Natural killer cell (primary cell): Measurements from ENCODE around the gene SLC24A3. TPM values are rescaled to one million over a fixed set of nuclear protein-coding genes. Genes with fewer than 3 reads are reported as not detected.
A peak's percentile ranks its signal among the peaks of the same experiment; 100 is the strongest.

ENCODE experiments used
- ATAC-seq, 3 donors: fragments of 150-1000 bp in 2 of 3; fragments of 200-7000 bp in 1 of 3; cut with Tn5 transposase; 1 replicate in 1 of 3; 2 replicates in 2 of 3; pipeline ENCODE4 v1.10.0; 2021; ENCODE audit warnings: mild to moderate bottlenecking in 2 of 3, moderate library complexity in 2 of 3
- DNase-seq, 2 donors: peaks; one replicate each; pipeline versions ENCODE4 v3.0.0 to v3.0.0-alpha.2; 2013 to 2021; ENCODE audit warnings: mixed read lengths in 1 of 2
- H3K27ac ChIP-seq: one replicate; pipeline ENCODE4 v1.5.1; 2013; ENCODE audit warnings: mild to moderate bottlenecking, low read length
- H3K27me3 ChIP-seq: one replicate; pipeline ENCODE4 v1.6.1; 2013; ENCODE audit warnings: low read length; ENCODE audit not compliant: control insufficient read depth, insufficient read depth
- H3K36me3 ChIP-seq: one replicate; pipeline ENCODE4 v1.6.1; 2013; ENCODE audit warnings: low read length; ENCODE audit not compliant: control insufficient read depth, insufficient read depth
- H3K4me1 ChIP-seq: one replicate; pipeline ENCODE4 v1.6.1; 2013; ENCODE audit warnings: low read length; ENCODE audit not compliant: control insufficient read depth, insufficient read depth
- H3K4me3 ChIP-seq: one replicate; pipeline ENCODE4 v1.5.1; 2013; ENCODE audit warnings: low read length
- H3K9me3 ChIP-seq: one replicate; pipeline ENCODE4 v1.6.1; 2013; ENCODE audit warnings: low read length; ENCODE audit not compliant: control insufficient read depth, insufficient read depth
- H3K27ac Mint-ChIP-seq, 2 donors: one replicate each; pipeline ENCODE4 v1.8.0; 2022; ENCODE audit warnings: mild to moderate bottlenecking in 2 of 2, mixed read lengths in 2 of 2, moderate library complexity in 1 of 2
- H3K27me3 Mint-ChIP-seq, 2 donors: one replicate each; pipeline ENCODE4 v1.8.0; 2022; ENCODE audit warnings: low read depth in 2 of 2, mixed read lengths in 2 of 2
- H3K36me3 Mint-ChIP-seq: one replicate; pipeline ENCODE4 v1.8.0; 2022; ENCODE audit warnings: mixed read lengths
- H3K4me1 Mint-ChIP-seq, 2 donors: one replicate each; pipeline ENCODE4 v1.8.0; 2022; ENCODE audit warnings: mixed read lengths in 2 of 2
- H3K4me3 Mint-ChIP-seq: one replicate; pipeline ENCODE4 v1.8.0; 2022; ENCODE audit warnings: mild to moderate bottlenecking, moderate library complexity, mixed read lengths
- H3K9me3 Mint-ChIP-seq, 2 donors: one replicate each; pipeline ENCODE4 v1.8.0; 2022; ENCODE audit warnings: mixed read lengths in 2 of 2
- CTCF ChIP-seq: fragments of 200-600 bp; IDR thresholded peaks from one replicate; pipeline ENCODE4 v1.8.0; 2022; ENCODE audit warnings: antibody characterized with exemption
- WGBS: methylation state at CpG from one replicate; pipeline ENCODE4 v1.1.7; 2013; ENCODE audit warnings: missing lambda C conversion rate; ENCODE audit not compliant: insufficient coverage; 5-methylcytosine and 5-hydroxymethylcytosine counted together
- intact Hi-C: fragments of 100-400 bp; cut with micrococcal nuclease; formaldehyde crosslinking; loops from one replicate; pipeline ENCODE4 v1.14.2; 2022
- total RNA-seq, 4 donors: library from RNA; stranded (reverse); fragments of 120-200 nt in 1 of 4; gene quantifications; one replicate each; pipeline versions ENCODE4 v1.2.3 to v1.2.4, GENCODE V29; 2013 to 2022

SLC24A3 gene
- total RNA-seq, 3 donors from 2014 or later (not counting 1 experiment from before 2014, with no cell fraction given) = 0.09 to 5.5 (median 0.99) TPM

GRCh38 chr20:19519466-19519865 is 307.0 kb downstream of the SLC24A3 start:
- Histone ChIP-seq H3K4me1 (no peaks in the 10 kb centered on the region), H3K27ac (no peak overlapping the region), H3K4me3 (no peak overlapping the region), H3K27me3 (no peaks in the 10 kb centered on the region), H3K9me3 (no peaks in the 10 kb centered on the region), H3K36me3 (no peaks in the 10 kb centered on the region)
- Mint-ChIP-seq H3K36me3 (no peaks in the 10 kb centered on the region), H3K9me3 (no peaks in the 10 kb centered on the region), H3K4me1 (peaks cover 0 to 1% of the 10 kb centered on the region in 2 donors), H3K27ac (no peak overlapping the region), H3K4me3 (no peak overlapping the region), H3K27me3 (peaks cover 1 to 3% of the 10 kb centered on the region in 2 donors)
- intact Hi-C loops = no loop called here
- no peak for TF ChIP-seq CTCF
- no peak for ATAC-seq
- 90% methylated on average over 1 of the region's 1 CpG for WGBS
- no peak for DNase-seq

- Mint-ChIP-seq H3K4me1 (no peaks in the 10 kb centered on the region), H3K27me3 (peaks cover 0 to 5% of the 10 kb centered on the region in 2 donors), H3K9me3 (no peaks in the 10 kb centered on the region), H3K27ac (no peak overlapping the region), H3K4me3 (no peak overlapping the region), H3K36me3 (no peaks in the 10 kb centered on the region)
- Histone ChIP-seq H3K4me3 (no peak overlapping the region), H3K27me3 (no peaks in the 10 kb centered on the region), H3K27ac (no peak overlapping the region), H3K36me3 (no peaks in the 10 kb centered on the region), H3K4me1 (no peaks in the 10 kb centered on the region), H3K9me3 (no peaks in the 10 kb centered on the region)
- WGBS = 94% methylated on average over 7 of the region's 7 CpGs
- DNase-seq (no peak), ATAC-seq (no peak)
- no peak for TF ChIP-seq CTCF
- intact Hi-C loops = no loop called here
Observed at GRCh38 chr20:19520261-19520660, 307.8 kb downstream of the SLC24A3 start.

DNA sequence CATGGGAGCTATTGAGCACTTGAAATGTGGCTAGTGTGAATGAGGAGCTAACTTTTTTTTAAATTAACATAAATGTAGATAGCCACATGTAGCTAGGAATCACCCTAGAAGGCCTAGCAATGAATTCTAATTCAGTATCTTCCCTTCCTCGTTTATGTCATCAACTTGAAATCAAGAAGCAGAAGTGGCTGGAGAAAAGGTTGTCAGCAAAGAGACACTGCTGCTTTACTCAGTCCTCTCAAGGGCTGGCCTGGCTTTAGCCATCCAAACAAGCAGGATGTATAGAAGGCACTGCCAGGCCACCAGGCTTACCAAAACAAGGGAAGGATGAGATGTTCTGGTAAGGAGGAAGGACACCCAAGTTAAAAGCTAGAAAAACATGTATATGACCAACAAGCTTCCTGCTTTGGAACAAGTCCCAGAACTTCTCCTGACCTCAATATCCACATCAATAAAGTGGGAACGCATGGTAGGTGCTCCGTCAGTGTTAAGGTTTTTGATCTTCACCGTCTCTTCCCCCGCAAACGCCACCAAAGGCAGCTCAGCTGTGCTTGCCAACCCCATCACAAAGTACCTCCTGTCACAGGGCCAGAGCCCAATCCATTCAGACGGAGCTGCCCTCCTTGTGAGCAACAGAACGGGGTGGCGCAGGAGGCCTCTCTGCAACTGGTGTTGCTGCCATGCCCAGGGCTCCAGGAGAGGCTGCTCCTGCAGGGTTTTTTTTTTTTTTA is 309.8 kb downstream of the SLC24A3 start:
- Histone ChIP-seq H3K27ac (no peak overlapping the region), H3K27me3 (no peaks in the 10 kb centered on the region), H3K4me3 (no peak overlapping the region), H3K4me1 (no peaks in the 10 kb centered on the region), H3K9me3 (no peaks in the 10 kb centered on the region), H3K36me3 (no peaks in the 10 kb centered on the region)
- Mint-ChIP-seq H3K27me3 (peaks cover 0 to 10% of the 10 kb centered on the region in 2 donors), H3K9me3 (no peaks in the 10 kb centered on the region), H3K27ac (no peak overlapping the region), H3K4me1 (no peaks in the 10 kb centered on the region), H3K4me3 (no peak overlapping the region), H3K36me3 (no peaks in the 10 kb centered on the region)
- ATAC-seq (no peak), DNase-seq (peak in 1 of 2 donors; percentile 2)
- no peak for TF ChIP-seq CTCF
- 36% methylated on average over 9 of the region's 9 CpGs for WGBS
- intact Hi-C loops = no loop called here
